ENCODE measurements around the gene OPCML. TPM values are rescaled to one million over a fixed set of nuclear protein-coding genes. Genes with fewer than 3 reads are reported as not detected.

The OPCML gene
- total RNA-seq, 2 experiments from 2014 or later, result not detected

GRCh38 chr11:133504906-133505305 lies 27.4 kb downstream of the OPCML start:
- POLR2A ChIA-PET, result no interaction called here
- Mint-ChIP-seq H3K9me3 (no peaks in the 10 kb centered on the region), H3K4me1 (no peaks in the 10 kb centered on the region), H3K4me3 (no peak overlapping the region), H3K27me3 (no peaks in the 10 kb centered on the region), H3K36me3 (no peaks in the 10 kb centered on the region), H3K27ac (no peak overlapping the region)
- DNase-seq (no peak), ATAC-seq (ENCODE audit: low read depth) (no peak)

GRCh38 chr11:133503776-133504175 lies 28.5 kb downstream of the OPCML start:
- Mint-ChIP-seq H3K27me3 (no peaks in the 10 kb centered on the region), H3K4me1 (no peaks in the 10 kb centered on the region), H3K4me3 (no peak overlapping the region), H3K9me3 (no peaks in the 10 kb centered on the region), H3K27ac (no peak overlapping the region), H3K36me3 (no peaks in the 10 kb centered on the region)
- DNase-seq (no peak), ATAC-seq (ENCODE audit: low read depth) (no peak)
- POLR2A ChIA-PET, result no interaction called here

GRCh38 chr11:133503236-133503635 lies 29.1 kb downstream of the OPCML start:
- H3K9me3 Mint-ChIP-seq, result no peaks in the 10 kb centered on the region
- no peaks in the 10 kb centered on the region for H3K27me3 Mint-ChIP-seq
- H3K36me3 Mint-ChIP-seq, result no peaks in the 10 kb centered on the region
- H3K4me1 Mint-ChIP-seq, result no peaks in the 10 kb centered on the region
- H3K4me3 Mint-ChIP-seq, result no peak overlapping the region
- H3K27ac Mint-ChIP-seq, result no peak overlapping the region
- DNase-seq (no peak), ATAC-seq (ENCODE audit: low read depth) (no peak)
- POLR2A ChIA-PET, result no interaction called here

GRCh38 chr11:133501643-133502539 lies 30.4 kb downstream of the OPCML start:
- no peak for ATAC-seq (ENCODE audit: low read depth)
- no peak for DNase-seq
- H3K27me3 Mint-ChIP-seq, result no peaks in the 10 kb centered on the region

GRCh38 chr11:133500936-133501335 lies 31.4 kb downstream of the OPCML start:
- no peak for ATAC-seq (ENCODE audit: low read depth)
- Mint-ChIP-seq H3K4me1 (no peaks in the 10 kb centered on the region), H3K9me3 (no peaks in the 10 kb centered on the region), H3K27ac (no peak overlapping the region), H3K36me3 (no peaks in the 10 kb centered on the region), H3K4me3 (no peak overlapping the region), H3K27me3 (no peaks in the 10 kb centered on the region)
- DNase-seq, result no peak
- POLR2A ChIA-PET, result no interaction called here

More at GRCh38 chr11:133501643-133502539, 30.4 kb downstream of the OPCML start:
- Mint-ChIP-seq H3K4me1 (no peaks in the 10 kb centered on the region), H3K27ac (no peak overlapping the region), H3K36me3 (no peaks in the 10 kb centered on the region), H3K9me3 (no peaks in the 10 kb centered on the region), H3K4me3 (no peak overlapping the region)
- POLR2A ChIA-PET, result no interaction called here

GRCh38 chr11:133500435-133500834 lies 31.9 kb downstream of the OPCML start:
- Mint-ChIP-seq H3K4me3 (no peak overlapping the region), H3K27me3 (no peaks in the 10 kb centered on the region), H3K36me3 (no peaks in the 10 kb centered on the region), H3K9me3 (no peaks in the 10 kb centered on the region), H3K4me1 (no peaks in the 10 kb centered on the region), H3K27ac (no peak overlapping the region)
- POLR2A ChIA-PET, result no interaction called here
- ATAC-seq (ENCODE audit: low read depth) (no peak), DNase-seq (no peak)

GRCh38 chr11:133498969-133499368 lies 33.3 kb downstream of the OPCML start:
- Mint-ChIP-seq H3K27ac (no peak overlapping the region), H3K9me3 (no peaks in the 10 kb centered on the region), H3K4me3 (no peak overlapping the region), H3K27me3 (no peaks in the 10 kb centered on the region), H3K36me3 (no peaks in the 10 kb centered on the region), H3K4me1 (no peaks in the 10 kb centered on the region)
- DNase-seq, result no peak
- POLR2A ChIA-PET, result no interaction called here
- no peak for ATAC-seq (ENCODE audit: low read depth)

GRCh38 chr11:133497477-133498140 lies 34.7 kb downstream of the OPCML start:
- no peak for DNase-seq
- H3K4me3 Mint-ChIP-seq, result no peak overlapping the region

GRCh38 chr11:133492895-133493294 lies 39.4 kb downstream of the OPCML start:
- H3K36me3 Mint-ChIP-seq, result no peaks in the 10 kb centered on the region
- H3K27ac Mint-ChIP-seq, result no peak overlapping the region
- no peaks in the 10 kb centered on the region for H3K27me3 Mint-ChIP-seq
- ATAC-seq (ENCODE audit: low read depth), result no peak
- DNase-seq, result no peak
- H3K9me3 Mint-ChIP-seq, result no peaks in the 10 kb centered on the region
- H3K4me3 Mint-ChIP-seq, result no peak overlapping the region
- POLR2A ChIA-PET, result no interaction called here
- no peaks in the 10 kb centered on the region for H3K4me1 Mint-ChIP-seq

More at GRCh38 chr11:133497477-133498140, 34.7 kb downstream of the OPCML start:
- POLR2A ChIA-PET, result no interaction called here
- H3K27me3 Mint-ChIP-seq, result no peaks in the 10 kb centered on the region
- H3K36me3 Mint-ChIP-seq, result no peaks in the 10 kb centered on the region
- H3K27ac Mint-ChIP-seq, result no peak overlapping the region
- no peak for ATAC-seq (ENCODE audit: low read depth)
- H3K9me3 Mint-ChIP-seq, result no peaks in the 10 kb centered on the region
- H3K4me1 Mint-ChIP-seq, result no peaks in the 10 kb centered on the region

- no peaks in the 10 kb centered on the region for H3K27me3 Mint-ChIP-seq
- H3K4me1 Mint-ChIP-seq, result no peaks in the 10 kb centered on the region
- DNase-seq (no peak), ATAC-seq (ENCODE audit: low read depth) (no peak)
- POLR2A ChIA-PET, result no interaction called here
- no peak overlapping the region for H3K4me3 Mint-ChIP-seq
- no peak overlapping the region for H3K27ac Mint-ChIP-seq
- no peaks in the 10 kb centered on the region for H3K9me3 Mint-ChIP-seq
- no peaks in the 10 kb centered on the region for H3K36me3 Mint-ChIP-seq
Observed at GRCh38 chr11:133491680-133492383, 40.5 kb downstream of the OPCML start.

- DNase-seq (no peak), ATAC-seq (ENCODE audit: low read depth) (no peak)
- Mint-ChIP-seq H3K27ac (no peak overlapping the region), H3K9me3 (no peaks in the 10 kb centered on the region), H3K36me3 (no peaks in the 10 kb centered on the region), H3K4me3 (no peak overlapping the region), H3K4me1 (no peaks in the 10 kb centered on the region), H3K27me3 (no peaks in the 10 kb centered on the region)
- POLR2A ChIA-PET, result no interaction called here
Observed at GRCh38 chr11:133480722-133481121, 51.6 kb downstream of the OPCML start.

- no peak overlapping the region for H3K4me3 Mint-ChIP-seq
- H3K9me3 Mint-ChIP-seq, result no peaks in the 10 kb centered on the region
- no peaks in the 10 kb centered on the region for H3K27me3 Mint-ChIP-seq
- no peaks in the 10 kb centered on the region for H3K36me3 Mint-ChIP-seq
- no peak for ATAC-seq (ENCODE audit: low read depth)
- no peak for DNase-seq
- POLR2A ChIA-PET, result no interaction called here
- H3K27ac Mint-ChIP-seq, result no peak overlapping the region
- no peaks in the 10 kb centered on the region for H3K4me1 Mint-ChIP-seq
Observed at GRCh38 chr11:133479209-133479608, 53.1 kb downstream of the OPCML start.

- Mint-ChIP-seq H3K27ac (no peak overlapping the region), H3K9me3 (no peaks in the 10 kb centered on the region), H3K4me1 (no peaks in the 10 kb centered on the region), H3K4me3 (no peak overlapping the region), H3K27me3 (no peaks in the 10 kb centered on the region), H3K36me3 (no peaks in the 10 kb centered on the region)
- POLR2A ChIA-PET, result no interaction called here
- DNase-seq, result no peak
- no peak for ATAC-seq (ENCODE audit: low read depth)
Observed at GRCh38 chr11:133477251-133477625, 55.1 kb downstream of the OPCML start.
